ENCODE measurements around the gene BEST2.
"Not testable (repeated sequence)": the region's sequence is repeated elsewhere in the genome, so short reads cannot be mapped to it uniquely, and the experiment has no call there.

The BEST2 gene

DNA sequence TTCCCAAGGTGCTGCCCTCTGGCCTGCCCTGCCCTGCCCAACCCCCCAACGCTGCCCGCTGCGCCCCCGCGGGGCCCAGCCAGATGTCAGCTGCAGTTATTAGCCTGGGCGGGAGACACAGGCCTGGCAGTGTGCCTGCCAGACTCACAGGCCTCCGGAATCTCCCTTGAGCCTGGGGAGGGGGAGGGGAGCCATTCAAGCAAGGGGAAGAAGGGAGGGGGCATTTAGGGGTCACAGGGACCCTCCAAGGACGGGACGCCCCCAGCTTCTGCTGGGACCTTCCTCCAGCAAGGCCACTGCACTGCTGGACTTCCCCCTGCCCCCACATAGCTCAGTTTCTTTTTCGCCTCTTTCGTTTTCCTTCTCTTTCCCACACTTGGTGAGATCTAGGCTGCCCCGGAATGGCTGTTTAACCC lies 37.1 kb downstream of the BEST2 start:
- DNase-seq, result peak; percentile 68

DNA sequence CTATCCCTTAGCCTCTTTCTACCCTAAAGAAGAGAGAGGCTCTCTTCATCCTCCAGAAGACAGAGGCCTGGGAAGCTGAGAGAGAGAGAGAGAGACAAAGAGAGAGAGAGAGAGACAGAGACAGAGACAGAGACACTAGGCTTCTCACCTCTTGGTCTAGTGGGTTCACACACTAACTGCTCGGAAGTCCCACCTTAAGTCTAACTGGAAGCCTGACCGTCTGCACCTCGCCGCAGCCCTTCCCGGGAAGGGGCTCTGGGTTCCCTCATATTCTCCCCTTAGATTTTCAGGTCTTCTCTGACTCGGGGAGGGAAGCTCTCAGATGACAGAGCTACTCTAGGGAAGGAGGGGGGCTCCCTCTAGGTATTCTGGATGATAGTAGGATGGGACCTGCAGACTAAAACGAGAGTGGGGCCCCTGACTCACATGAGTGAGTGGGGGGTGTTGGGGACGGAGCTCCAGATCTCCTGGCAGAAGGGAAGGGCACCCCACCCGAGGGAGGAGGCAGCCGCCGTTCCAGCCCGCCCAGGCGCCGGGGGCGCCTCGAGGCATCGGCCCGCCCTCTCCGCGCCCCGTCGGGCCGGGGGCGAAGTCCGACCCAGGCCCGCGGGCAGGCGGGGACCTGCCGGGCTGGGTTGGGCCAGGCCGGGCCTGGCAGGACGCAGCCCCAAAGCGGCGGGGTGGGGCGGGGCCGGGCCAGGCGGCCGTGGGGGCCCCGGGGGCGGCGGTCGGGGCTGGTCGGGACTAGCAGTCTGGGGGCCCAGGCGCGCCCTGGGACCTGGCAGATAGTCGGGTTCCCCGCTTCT lies 37.7 kb downstream of the BEST2 start:
- peak; percentile 38 for DNase-seq

DNA sequence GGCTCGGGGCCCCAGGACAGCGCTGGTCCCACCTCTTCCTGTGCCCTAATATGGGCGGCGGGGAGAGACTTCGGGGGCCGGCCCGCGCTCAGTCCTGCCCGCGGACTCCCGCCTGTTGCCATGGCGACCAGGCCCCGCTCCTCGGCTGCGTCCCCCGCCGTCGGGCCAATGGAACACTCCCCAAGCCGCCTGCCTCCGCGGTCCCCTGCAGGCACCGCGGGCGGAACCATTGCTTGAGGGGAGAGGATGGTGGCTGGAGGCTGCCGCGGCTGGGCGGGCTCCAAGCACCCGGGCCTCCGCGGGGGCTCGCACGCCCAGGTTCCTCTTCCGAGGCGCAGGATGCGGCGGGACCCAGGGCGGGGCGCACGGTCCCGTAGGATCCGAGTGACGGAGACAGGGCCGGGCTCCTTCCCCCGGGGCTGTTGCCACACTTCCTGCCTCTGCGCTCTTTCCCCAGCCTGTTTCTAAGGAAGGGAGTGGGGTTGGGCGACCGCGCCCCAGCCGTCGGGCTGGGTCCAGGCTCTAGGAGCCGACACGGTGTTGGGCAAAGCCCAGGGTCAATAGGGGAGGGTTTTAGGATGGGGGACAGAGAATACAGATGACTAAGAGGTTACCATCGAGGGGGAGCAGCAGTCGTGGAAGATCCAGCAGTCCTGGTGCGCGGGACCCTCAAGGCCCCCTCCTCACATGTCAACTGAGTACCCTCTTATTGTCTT lies 38.5 kb downstream of the BEST2 start:
- DNase-seq, result peak; percentile 99

DNA sequence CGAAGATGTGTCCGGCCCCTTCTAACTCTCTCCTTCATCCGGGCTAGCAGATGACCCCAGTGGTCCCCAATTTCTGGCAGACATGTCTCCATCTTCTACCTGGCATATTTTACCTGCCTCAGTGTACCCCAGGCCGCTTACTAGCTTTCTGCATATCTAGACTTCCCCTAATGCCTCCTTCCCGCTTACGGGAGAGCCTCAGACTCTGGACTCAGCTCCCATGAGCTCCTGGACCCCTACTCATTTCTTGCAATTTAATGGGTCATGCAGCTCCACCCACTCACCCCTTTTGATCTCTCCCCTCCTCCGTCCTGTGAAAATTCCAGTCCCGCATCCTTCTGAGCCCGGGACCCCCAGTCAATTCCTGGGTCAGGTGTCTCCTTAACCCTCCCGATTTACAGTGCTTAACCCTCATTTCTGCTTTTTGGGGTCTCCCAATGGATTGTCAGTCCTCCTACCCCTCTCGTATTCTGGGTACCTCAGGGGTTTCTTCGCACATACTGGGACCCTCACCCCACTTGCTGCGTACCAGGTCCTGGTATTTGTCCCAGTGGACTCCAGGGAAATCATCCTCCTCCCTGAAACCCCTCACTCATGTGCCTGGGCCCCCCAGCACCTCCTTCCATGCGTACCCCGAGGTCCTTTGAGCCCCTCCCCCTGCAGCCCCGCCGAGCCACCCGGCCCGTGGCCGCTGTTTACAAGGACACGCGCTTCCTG lies 39.2 kb downstream of the BEST2 start:
- peak; percentile 20 for DNase-seq

DNA sequence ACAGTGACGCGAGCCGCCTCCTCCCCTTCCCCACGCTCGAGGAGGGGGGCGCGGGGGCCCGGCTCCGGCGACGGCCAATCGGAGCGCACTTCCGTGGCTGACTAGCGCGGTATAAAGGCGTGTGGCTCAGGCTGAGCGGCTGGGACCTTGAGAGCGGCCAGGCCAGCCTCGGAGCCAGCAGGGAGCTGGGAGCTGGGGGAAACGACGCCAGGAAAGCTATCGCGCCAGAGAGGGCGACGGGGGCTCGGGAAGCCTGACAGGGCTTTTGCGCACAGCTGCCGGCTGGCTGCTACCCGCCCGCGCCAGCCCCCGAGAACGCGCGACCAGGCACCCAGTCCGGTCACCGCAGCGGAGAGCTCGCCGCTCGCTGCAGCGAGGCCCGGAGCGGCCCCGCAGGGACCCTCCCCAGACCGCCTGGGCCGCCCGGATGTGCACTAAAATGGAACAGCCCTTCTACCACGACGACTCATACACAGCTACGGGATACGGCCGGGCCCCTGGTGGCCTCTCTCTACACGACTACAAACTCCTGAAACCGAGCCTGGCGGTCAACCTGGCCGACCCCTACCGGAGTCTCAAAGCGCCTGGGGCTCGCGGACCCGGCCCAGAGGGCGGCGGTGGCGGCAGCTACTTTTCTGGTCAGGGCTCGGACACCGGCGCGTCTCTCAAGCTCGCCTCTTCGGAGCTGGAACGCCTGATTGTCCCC lies 39.9 kb downstream of the BEST2 start, which contains the start of gene JUNB:
JUNB (plus strand) TSS at position 142 of the 706 bp plus-strand sequence; CDS start at position 428, 286 bp downstream.
- peak; percentile 99 for DNase-seq

DNA sequence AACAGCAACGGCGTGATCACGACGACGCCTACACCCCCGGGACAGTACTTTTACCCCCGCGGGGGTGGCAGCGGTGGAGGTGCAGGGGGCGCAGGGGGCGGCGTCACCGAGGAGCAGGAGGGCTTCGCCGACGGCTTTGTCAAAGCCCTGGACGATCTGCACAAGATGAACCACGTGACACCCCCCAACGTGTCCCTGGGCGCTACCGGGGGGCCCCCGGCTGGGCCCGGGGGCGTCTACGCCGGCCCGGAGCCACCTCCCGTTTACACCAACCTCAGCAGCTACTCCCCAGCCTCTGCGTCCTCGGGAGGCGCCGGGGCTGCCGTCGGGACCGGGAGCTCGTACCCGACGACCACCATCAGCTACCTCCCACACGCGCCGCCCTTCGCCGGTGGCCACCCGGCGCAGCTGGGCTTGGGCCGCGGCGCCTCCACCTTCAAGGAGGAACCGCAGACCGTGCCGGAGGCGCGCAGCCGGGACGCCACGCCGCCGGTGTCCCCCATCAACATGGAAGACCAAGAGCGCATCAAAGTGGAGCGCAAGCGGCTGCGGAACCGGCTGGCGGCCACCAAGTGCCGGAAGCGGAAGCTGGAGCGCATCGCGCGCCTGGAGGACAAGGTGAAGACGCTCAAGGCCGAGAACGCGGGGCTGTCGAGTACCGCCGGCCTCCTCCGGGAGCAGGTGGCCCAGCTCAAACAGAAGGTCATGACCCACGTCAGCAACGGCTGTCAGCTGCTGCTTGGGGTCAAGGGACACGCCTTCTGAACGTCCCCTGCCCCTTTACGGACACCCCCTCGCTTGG lies 40.7 kb downstream of the BEST2 start:
- DNase-seq, result peak; percentile 86

DNA sequence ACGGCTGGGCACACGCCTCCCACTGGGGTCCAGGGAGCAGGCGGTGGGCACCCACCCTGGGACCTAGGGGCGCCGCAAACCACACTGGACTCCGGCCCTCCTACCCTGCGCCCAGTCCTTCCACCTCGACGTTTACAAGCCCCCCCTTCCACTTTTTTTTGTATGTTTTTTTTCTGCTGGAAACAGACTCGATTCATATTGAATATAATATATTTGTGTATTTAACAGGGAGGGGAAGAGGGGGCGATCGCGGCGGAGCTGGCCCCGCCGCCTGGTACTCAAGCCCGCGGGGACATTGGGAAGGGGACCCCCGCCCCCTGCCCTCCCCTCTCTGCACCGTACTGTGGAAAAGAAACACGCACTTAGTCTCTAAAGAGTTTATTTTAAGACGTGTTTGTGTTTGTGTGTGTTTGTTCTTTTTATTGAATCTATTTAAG lies 41.3 kb downstream of the BEST2 start:
- peak; percentile 35 for DNase-seq

DNA sequence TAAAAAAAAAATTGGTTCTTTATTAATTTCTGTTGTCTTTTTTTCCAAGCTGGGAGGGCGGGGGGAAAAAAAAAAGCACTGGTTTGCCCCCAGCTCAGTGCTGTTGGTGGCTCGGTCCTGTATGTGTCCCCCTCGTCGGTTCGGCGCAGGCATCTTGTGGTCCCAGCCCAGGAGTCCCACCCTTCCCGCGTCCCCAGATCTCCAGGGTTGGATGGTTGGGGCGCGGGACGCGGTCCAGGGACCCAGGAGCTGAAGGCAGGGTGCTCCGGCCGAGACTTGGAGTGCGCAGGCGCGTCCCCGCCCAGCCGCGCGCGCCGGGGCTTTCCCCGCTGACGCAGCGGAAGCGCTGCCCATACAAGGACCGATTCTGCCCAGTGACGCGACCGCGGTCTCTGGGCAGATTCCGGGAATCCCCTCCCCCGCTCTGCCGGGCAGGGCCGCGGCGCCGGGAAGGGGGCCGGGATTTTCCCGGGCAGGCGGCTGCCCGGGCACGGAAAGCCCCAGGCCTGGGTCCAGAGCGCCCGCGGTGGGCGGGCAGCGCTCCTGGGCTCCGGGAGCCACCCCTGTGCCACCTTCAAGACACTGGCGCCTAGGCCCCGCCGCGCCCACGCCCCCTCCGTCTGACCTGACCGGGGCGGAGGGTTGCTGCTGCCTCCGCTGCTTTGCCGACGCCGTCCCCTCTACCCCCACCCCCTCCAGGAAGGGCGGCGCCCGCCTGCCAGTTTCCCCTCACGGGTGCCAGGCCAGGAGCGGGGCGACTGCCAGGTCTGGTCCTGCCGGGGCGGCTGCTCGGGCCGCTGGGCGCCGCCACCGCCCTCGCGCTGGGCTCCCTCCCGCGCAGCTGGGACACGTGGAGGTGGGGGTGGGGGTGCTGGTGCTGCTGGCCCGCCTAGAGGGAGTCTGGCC lies 42.0 kb downstream of the BEST2 start:
- DNase-seq, result peak; percentile 97

DNA sequence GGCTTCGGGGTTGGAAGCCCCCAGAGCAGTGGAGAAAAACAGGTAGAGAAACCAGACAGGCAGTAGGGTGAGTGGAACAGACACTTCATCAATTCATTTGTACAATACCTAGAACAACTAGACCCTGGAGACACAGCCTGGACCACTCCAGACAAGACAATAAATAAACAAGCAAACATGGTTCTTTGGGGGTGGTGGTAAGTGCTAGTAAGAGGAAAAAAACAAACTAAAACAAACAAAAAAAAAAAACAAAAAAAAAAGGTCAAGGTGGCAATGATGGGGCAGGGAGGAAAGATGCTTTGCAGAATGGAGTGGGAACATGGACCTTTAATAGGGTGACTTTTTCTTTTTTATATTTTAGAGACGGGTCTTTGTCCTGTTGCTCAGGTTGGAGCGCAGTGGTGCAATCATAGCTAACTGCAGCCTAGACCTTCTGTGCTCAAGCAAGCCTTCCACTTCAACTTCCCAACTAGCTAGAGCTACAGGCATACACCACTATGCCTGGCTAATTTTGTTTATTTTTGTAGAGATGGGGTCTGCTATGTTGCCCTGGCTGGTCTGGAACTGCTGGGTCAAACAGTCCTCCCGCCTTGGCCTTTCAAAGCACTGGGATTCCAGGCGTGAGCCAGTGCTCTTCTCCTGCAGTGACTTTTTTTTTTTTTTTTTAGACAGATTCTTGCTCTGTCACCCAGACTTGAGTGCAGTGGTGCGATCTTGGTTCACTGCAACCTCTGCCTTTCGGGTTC lies 42.8 kb downstream of the BEST2 start:
- DNase-seq, result peak; percentile 26

DNA sequence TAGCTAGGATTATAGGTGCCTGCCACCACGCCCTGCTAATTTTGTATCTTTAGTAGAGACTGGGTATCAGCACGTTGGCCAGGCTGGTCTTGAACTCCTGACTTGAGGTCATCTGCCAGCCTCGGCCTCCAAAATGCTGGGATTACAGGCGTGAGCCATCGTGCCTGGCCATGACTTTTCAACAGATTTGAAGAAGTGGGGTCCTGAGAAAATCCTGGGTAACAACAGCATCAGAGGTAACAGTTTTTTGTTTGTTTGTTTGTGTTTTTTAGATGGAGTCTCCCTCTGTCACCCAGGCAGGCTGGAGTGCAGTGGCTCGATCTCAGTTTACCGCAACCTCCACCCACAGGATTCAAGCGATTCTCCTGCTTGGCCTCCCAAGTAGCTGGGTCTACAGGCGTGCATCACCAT lies 43.4 kb downstream of the BEST2 start:
- DNase-seq, result no peak

DNA sequence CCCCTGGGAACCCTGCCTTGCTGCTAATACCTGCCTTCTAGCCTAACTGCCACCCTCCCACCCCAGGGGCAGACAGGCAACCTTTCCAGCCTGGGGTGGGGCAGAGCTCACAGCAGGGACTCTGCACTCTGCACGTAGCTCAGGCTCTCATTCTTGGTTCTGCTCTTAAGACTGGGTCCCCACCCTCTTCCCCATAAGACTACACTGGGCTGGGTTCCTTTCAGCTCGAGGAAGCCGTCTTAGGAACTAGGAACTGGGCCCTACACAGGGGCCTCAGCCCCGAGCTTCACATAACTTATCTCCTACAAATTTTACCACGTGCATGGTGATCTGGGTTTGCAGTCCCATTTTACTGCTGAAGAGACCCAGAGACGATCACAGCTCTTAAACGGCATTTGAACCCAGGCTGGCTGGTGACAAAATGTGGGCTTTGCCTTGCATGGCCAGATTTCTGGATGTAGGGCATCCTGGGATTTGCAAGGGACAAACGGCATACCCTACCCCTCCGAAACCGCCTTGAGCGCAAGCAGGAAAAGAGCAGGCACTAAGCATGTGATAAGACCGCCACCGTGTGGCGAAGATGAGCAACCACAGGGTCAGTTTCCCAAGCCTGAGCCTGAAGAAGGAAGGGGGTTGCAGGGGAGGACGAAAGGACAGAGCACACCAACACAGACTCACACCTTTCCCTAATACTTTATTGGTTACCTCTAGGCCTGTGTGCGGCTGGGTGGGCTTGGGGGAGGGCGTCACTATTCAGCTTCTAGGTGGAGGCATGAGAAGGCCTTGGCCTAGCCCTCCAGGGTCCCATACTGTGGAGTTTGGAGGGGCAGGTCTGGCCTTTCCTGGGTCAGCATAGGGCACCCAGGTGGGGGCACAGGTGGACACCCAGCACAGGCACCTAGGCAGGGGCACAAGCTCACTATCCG lies 44.8 kb downstream of the BEST2 start:
- peak; percentile 87 for DNase-seq

DNA sequence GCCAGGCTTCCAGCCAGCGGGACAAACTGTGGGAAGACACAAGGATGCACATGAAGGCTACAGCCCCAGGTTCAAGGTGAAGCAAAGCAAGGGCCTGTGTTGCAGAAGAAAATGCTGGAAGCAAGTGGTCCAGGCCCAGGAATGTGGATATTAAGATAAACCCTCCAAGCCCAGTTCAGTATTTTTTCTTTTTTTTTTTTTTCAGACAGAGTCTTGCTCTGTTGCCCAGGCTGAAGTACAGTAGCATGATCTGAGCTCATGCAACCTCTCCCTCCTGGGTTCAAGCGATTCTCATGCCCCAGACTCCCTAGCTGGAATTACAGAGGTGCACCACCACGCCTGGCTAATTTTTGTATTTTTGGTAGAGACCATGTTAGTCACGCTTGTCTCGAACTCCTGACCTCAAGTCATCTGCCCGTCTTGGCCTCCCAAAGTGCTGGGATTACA lies 45.6 kb downstream of the BEST2 start:
- DNase-seq, result no peak

DNA sequence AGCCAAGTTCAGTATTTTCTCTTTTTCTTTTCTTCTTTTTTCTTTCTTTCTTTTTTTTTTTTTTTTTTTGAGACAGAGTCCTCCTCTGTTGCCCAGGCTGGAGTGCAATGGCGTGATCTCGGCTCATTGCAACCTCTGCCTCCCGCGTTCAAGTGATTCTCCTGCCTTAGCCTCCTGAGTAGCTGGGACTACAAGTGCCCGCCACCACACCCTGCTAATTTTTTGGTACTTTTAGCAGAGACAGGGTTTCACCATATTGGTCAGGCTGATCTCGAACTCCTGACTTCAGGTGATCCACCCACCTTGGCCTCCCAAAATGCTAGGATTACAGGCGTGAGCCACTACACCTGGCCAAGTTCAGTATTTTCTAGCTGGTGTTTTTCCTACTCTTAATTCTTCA lies 46.0 kb downstream of the BEST2 start:
- DNase-seq, result not testable (repeated sequence)

DNA sequence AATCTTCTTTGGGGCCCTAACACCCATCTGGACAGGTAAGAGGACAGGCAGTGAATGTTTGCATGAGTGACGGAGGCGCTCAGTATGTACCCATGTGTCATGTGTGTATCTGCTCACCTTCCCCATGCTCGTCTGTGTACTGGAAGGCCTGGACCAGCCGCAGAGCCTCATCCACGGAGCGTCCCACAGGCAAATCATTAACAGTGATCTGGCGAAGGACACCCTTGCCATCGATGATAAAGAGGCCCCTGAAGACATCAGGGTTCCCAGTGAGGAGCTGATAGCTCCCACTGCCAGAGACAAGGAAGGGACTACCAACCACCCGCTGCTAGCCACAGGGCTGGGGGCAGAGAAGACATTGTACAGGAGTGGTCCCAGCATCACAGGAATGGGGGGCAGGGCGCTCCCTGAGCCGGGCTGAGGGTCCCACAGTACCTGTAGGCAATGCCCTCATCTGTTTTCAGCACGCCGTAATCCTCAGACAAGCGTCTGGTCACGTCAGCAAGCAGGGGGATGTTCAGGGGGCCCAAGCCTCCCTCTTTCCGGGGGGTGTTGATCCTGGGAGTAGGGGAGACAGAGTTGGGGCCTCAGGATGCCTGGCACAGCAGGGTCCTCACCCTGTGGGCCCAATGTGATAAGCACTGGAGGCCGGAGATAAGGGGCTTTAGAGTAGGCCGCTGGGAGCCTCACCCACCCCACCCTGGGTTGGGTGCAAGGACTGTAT lies 48.3 kb downstream of the BEST2 start:
- no peak for DNase-seq

DNA sequence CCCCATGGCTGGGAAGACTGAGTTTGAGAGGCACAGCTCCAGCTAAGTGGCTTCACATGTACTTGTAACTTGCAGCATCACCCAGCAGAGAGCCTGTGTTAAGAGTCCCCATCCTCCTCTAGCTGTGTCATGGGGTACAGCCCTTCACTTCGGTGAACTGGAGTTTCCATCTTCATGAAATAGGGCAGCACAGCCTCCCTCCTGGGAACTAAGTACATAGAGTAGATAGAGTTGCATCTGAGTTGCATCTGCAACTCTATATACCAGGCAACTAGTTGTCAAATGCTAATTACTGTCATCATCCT lies 48.8 kb downstream of the BEST2 start:
- no peak for DNase-seq

DNA sequence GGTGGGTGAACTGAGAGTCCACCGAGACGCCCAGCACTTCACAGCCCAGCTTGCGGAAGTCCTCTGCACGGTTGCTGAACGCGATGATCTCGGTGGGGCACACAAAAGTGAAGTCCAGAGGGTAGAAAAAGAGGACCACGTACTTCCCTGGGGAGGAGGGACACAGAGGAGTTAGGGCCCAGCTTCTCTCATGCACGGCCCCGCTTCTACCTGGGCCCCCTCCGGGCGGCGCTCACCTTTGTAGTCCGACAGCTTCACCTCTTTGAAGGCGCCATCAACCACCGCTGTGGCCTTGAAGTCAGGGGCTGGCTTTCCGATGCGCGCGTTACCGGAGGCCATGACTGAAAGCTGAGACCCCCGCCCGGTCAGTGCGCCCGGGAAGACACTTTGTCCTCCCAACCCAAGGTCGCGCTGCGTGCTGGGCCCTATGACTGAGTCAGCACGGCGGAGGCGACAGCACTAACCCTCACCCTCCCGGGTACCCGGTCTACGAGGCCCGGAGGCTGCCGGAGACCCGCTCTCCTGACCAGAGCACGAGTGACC lies 49.4 kb downstream of the BEST2 start:
- peak; percentile 24 for DNase-seq

DNA sequence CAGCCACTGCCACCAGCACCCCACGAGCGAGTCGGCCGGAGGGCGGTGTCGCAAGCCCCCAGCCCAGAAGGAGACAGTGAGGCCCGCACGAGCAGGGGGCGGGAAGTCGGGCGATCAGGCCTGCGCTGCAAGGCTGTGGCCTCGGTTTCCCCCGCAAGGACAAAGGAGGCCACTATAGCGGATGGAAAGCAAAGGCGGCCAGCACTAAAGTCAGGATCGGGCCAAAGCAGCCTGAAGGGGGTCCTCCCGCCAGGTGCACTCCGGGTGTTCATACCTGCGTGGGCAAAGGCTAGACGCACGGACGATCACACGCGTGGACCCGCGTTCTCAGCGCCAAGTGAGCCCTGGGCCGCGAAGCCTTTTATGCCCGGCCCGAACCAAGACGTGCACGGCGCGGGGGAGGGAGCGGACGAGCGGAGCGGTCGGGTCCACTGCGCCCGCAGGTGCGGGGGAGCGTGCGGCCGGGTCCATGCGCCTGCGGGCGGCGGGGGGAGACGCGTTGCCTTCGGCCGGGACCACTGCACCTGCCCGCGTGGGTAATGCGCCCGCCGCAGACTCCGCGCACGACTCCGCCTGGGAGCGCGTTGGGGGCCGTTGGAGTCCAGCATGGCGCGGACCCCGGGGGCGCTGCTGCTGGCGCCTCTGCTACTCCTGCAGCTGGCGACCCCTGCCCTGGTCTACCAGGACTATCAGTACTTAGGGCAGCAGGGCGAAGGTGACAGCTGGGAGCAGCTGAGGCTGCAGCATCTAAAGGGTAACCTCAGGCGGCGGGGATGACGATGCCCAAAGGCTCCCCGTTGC lies 50.1 kb downstream of the BEST2 start, which contains the start of the genes PRDX2 and THSD8:
PRDX2 (minus strand) TSS at position 335 of the 801 bp plus-strand sequence. CDS start 539 bp downstream, outside the sequence.
THSD8 (plus strand) TSS at position 604 of the 801 bp plus-strand sequence; CDS start at position 607, 3 bp downstream.
- DNase-seq, result peak; percentile 88
